ENCODE results near the gene DDX1.

DDX1 gene

DNA sequence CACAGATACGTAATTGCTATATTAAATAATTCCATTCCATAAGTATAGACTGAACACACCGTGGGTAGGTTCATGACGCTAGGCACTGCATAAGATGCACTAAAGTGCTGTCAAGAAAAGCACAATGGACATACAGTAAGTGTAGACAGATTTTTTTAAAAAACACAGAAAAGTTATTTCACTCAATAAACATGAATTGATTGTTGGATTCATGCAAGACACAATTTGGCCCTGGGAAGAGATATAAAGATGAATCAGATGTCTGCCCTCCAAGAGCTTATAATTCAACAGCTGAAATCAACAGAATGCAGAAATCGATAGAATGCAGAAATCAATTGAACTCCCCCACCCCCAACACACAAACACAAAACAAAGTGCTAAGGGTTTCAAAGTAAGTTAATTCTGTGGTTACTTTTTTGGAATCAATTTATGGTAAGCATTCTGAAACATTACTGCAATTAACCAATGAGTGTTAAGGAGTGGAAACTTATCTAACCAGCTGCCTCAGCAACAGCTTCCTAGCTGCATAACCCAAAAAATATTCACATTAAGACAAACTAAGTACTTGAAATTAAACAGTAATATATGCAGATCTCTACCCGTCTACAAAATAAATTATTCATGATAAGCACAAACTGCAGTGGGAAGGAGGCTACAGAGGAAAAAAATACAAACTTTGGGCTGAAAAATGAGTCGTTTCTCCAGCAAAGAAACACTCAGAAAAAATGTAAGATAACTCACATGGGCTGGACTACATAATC is 32.1 kb upstream of the DDX1 start:
- TF ChIP-seq GATA3 (IDR thresholded peaks at IDR 0.05; ENCODE audit: low read depth, low read length), result no peak
- no peak for TF ChIP-seq GATA2 (IDR thresholded peaks at IDR 0.05; ENCODE audit: low read depth, low read length)

DNA sequence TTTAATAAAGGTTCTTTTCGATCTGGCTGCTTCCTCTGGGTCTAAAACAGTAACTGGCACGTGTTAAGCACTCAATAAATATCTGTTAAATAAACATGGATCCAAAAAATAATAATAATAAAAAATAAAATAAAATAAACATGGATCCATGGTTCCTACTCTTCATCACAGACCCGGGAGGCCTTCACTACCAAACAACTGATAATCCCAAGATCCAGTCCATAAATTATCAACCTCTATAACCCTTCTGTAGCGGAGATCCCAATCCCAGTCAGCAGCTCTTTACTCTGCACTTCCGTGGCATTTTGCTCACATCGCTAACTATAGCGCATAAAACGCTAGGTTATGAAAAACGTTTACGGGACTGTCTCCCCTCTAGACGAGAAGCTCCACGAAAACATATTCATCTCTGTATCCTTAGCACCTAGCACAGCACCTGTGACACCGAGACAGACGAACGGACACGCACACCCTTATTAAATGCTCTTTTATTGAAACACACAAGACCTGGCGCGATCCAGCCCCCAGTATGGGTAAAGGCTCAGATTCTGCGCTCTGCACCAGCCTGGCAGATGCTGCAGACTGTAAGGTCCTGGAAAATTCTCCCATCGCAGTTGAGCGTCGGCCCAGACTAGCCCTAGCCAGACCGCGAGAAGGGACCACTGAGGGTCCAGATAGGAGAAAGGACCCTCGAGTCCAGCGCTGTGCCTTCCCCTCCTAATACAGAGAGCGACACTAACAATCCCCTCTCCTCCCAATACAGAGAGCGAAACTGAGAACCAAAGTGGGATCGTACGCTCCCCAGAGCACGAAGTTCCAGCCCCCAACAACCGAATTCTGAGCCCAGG is 31.3 kb upstream of the DDX1 start:
- no peak for TF ChIP-seq GATA3 (IDR thresholded peaks at IDR 0.05; ENCODE audit: low read depth, low read length)
- no peak for TF ChIP-seq GATA2 (IDR thresholded peaks at IDR 0.05; ENCODE audit: low read depth, low read length)

DNA sequence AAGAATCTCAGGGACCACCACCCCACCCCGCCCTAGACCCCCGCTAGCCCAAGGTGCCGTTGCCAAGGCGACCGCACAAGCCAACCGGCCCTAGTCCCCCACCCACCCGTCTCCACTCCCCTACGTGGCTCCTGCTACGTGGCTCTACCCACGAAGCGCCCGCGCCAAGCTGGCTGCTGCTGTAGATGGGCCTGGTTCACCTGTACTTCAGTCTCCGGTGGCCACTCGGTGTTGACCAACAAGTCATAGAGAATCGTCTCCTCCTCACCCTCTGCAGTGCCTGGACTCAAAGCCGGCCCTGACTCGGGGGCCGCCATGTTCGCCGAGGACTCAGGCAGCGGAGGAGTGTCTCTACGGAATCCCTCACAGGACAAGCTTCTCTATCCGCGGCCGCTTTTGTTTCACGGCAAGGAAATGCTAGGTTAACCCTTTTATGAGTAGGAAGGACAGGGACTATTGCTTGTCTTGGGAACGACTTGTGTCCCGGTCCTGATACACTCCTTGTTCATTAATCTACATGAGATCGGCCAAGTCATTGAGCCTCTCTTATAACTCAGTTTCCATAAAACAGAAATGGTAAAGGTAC is 30.6 kb upstream of the DDX1 start, which contains the start of gene NBAS:
Gene NBAS (minus strand): TSS at position 347 of the 586 bp plus-strand sequence. CDS start 30 bp downstream, at position 317.
- no peak for TF ChIP-seq GATA3 (IDR thresholded peaks at IDR 0.05; ENCODE audit: low read depth, low read length)
- TF ChIP-seq GATA2 (IDR thresholded peaks at IDR 0.05; ENCODE audit: low read depth, low read length), result no peak

DNA sequence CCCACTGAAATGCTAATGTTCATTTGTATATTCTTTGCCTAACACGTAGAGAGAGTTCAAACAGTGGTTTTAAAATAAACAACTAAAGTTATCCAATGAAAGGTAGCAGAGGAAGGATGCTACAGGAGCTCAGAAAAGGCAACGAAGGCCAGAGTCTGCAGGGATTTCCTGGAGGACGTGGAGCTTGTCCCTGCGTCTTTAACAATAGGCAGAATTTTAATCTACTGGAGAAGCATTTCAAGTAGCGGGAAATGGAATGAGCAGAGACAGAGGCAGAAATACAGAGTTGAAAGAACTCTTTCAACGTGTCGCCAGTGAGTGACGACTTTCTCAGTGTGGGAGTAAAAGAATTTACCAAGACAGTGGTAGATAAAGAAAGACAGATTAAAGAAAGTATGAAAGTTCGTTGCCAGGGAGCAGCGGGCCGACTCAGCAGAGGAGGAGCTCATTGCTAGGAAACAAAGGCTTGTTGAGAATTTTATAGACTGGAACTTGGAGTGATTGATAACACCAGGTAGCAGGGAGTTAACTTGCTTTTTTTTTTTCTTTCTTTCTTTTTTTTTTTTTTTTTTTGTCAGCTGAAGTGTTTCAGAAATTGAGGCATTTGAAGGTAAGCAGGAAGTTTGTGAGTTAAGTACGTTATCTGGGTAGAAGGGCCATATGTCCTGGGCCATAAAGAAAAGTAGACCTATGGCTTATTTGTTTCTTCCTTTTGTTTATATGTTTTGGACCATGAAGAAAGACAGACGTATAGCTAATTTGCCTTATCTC is 29.9 kb upstream of the DDX1 start:
- no peak for TF ChIP-seq GATA2 (IDR thresholded peaks at IDR 0.05; ENCODE audit: low read depth, low read length)
- no peak for TF ChIP-seq GATA3 (IDR thresholded peaks at IDR 0.05; ENCODE audit: low read depth, low read length)

DNA sequence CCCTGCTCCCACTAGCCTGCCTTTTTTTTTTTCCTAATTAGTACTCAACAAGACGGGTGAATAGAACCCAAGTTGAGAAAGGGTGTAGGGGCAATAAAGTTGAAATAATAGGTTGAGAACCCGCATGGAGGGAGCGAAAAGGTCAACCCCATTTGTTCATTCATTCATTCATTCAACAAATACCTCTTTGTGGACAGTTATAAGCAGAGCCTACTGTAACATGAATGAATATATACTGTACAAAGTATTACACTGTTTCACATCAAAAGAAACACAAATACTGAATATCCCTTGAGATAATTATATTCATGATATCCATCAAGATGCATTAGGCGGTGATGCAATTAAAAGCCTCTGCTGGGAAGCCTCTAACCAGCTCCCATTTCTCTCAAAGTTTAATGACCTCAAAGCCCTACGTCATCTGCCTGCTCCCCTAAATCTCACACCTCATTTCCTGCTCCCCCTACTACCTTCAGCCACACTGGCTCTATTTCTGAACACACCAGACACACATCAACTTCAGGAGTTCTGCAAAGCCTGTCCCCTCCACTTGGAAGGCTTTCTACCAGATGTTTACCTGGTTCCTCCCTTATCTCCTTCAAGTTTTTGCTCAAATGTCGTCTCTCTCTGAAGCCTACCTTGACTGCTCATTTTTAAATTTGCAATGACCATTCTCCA is 29.2 kb upstream of the DDX1 start:
- no peak for TF ChIP-seq GATA3 (IDR thresholded peaks at IDR 0.05; ENCODE audit: low read depth, low read length)
- TF ChIP-seq GATA2 (IDR thresholded peaks at IDR 0.05; ENCODE audit: low read depth, low read length), result no peak

DNA sequence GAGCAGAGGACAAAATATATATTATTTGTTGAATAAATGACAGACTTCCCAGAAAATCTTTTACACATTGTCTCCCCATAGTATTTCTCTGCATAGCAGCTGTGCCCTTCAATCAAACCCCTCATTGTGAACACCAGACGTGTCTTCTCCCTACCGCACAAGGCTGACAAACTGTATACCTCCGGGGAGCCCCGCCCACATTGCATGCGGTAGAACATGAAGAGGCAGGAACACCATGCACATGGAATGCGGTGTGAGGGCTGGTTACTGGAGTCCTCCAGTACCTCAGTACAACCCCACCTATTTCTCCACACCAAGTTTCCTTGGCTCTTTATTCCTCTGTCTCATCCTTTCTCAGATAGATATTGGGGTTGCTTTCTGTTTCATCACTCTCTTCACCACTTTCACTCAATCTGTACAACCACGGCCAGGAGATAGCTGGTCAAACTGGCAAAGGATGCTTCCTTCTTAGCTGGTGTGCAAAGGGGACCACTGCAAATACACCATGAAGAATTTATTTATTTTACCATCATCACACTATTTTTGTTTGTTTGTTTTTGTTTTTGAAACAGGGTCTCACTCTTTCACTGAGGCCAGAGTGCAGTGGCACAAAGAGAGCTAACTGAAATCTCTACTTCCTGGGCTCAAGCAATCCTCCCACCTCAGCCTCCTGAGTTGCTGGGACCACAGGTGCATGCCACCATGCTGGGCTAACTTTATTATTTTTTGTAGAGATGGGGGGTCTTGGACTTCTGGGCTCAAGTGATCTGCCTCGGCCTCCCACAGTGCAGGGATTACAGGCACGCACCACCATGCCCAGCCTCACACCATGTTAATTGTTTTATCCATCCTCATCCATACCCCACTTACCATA is 28.2 kb upstream of the DDX1 start:
- no peak for TF ChIP-seq GATA2 (IDR thresholded peaks at IDR 0.05; ENCODE audit: low read depth, low read length)
- TF ChIP-seq GATA3 (IDR thresholded peaks at IDR 0.05; ENCODE audit: low read depth, low read length), result no peak

DNA sequence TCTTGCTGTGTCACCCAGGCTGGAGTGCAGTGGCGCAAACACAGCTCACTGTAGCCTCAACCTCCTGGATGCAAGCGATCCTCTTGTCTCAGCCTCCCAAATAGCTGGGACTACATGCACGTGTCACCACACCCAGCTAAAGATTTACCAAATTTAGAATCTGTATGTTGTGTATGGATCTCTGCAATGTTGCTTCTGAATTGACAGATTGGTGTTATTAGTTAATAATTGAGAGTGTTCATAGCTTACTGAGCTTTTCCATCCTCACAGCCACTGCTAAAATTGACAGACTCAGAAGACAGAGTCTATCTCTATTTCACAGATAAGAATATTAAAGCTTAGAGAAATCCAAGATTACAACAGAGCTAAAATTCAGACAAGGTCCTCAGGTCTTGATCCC is 26.3 kb upstream of the DDX1 start:
- TF ChIP-seq GATA3 (IDR thresholded peaks at IDR 0.05; ENCODE audit: low read depth, low read length) (no peak), GATA2 (IDR thresholded peaks at IDR 0.05; ENCODE audit: low read depth, low read length) (no peak)

DNA sequence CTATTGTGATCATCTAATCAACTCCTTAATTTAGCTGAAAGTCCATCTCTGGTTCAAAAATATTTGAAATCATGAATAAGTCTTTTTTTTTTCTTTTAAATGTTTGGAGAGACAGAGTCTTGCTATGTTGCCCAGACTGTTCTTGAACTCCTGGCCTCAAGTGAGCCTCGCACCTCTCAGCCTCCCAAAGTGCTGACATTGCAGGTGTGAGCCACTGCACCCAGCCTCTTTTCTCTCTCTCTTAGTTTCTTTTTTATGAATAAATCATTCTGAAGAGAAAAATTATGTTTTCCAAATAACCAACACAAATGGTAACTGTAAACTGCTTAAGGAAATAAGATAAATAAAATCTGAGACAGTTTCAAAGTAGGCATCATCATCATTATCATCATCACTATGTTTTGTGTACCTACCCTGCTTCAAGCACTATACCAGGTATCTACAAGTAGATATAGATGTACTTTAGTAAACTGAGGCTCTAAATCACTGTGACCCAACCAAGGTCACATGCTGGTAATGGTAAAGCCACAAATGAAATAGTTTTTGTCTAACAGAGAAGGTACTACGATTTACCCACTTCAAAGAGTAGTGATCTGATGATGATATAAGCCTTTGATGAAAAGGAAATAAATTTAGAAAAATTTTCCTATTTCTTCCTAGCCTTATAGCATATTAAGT is 25.5 kb upstream of the DDX1 start:
- TF ChIP-seq GATA3 (IDR thresholded peaks at IDR 0.05; ENCODE audit: low read depth, low read length) (no peak), GATA2 (IDR thresholded peaks at IDR 0.05; ENCODE audit: low read depth, low read length) (no peak)

DNA sequence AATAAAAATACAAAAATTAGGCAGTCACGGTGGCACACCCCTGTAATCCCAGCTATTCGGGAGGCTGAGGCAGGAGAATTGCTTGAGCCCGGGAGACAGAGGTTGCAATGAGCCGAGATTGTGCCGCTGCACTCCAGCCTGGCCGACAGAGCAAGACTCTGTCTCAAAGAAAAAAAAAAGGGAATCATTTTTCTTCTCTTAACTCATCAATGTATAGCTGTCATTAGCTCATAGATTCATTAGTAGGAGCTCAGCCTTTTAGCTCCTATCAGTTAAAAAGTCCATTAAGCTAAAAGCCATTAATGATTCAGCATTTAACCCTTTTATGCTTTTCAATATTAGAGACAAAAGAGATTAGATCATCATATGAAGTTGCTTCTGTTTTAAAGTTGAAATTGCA is 24.8 kb upstream of the DDX1 start:
- no peak for TF ChIP-seq GATA2 (IDR thresholded peaks at IDR 0.05; ENCODE audit: low read depth, low read length)
- TF ChIP-seq GATA3 (IDR thresholded peaks at IDR 0.05; ENCODE audit: low read depth, low read length), result no peak

DNA sequence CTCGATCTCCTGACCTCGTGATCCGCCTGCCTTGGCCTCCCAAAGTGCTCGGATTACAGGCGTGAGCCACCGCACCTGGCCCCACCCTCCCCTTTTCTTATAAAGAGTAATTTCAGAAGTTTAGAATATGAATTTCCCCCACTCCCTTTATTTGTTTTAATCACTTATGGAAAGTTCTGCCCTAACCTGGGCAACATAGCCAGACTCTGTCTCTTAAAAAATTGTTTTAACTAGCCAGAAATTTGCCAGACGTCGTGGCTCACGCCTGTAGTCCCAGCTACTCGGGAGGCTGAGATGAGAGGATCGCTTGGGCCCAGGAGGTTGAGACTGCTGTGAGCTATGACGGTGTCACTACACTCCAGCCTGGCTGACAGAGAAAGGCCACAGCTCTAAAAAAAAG is 22.8 kb upstream of the DDX1 start:
- no peak for TF ChIP-seq GATA2 (IDR thresholded peaks at IDR 0.05; ENCODE audit: low read depth, low read length)
- no peak for TF ChIP-seq GATA3 (IDR thresholded peaks at IDR 0.05; ENCODE audit: low read depth, low read length)

DNA sequence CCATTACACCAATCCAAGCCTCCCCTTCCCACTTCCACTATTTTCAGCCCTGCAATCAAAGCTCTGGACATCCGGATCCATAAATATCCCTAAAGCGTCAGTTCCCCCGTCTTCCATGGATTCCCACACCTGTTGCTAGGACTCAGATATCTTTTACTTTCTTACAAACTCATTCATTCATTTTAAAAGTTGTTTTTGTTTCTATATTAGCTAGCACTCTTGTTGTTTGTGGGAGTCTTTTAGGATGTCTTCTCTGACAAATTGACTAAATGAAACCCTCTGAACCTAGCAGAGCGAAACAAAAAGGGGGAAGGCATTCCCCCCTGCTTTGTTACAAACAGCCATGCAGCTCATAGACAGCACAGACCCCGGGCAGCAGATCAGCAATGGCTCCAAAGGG is 21.6 kb upstream of the DDX1 start:
- TF ChIP-seq GATA3 (IDR thresholded peaks at IDR 0.05; ENCODE audit: low read depth, low read length) (no peak), GATA2 (IDR thresholded peaks at IDR 0.05; ENCODE audit: low read depth, low read length) (no peak)

DNA sequence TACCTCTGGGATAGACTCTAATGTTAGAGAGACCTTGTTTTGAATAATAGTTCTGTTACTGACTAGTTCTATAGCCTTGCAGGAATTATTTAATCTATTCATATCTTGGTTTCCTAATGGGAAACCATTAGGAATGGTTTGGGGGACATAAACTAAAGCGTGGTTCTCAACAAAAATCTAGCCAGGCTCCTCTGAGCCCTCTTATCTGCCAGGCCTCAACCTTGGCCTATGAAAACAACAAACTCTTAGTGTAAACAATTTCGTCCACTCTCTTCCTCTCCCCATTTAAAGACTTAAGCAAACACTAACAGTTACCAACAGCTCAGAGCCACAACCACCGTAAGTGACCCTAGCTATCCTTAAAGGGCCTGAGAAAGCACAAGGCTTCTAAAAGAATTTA is 19.9 kb upstream of the DDX1 start:
- TF ChIP-seq GATA3 (IDR thresholded peaks at IDR 0.05; ENCODE audit: low read depth, low read length), result no peak
- TF ChIP-seq GATA2 (IDR thresholded peaks at IDR 0.05; ENCODE audit: low read depth, low read length), result no peak

Measured in SH-SY5Y (cell line).